HG03139 (cell line): Measurements from ENCODE around the gene LSM14A.
A peak's percentile ranks its signal among the peaks of the same experiment; 100 is the strongest.
"Not testable (repeated sequence)": the region's sequence is repeated elsewhere in the genome, so short reads cannot be mapped to it uniquely, and the experiment has no call there.

Source experiments
- ATAC-seq: cut with Tn5 transposase; IDR thresholded peaks from one replicate; pipeline ENCODE4 v1.9.1; 2021; ENCODE audit not compliant: unreplicated experiment

The LSM14A gene

GRCh38 chr19:34158966-34159365 is 13.3 kb upstream of the LSM14A start:
- ATAC-seq, result not testable (repeated sequence)

GRCh38 chr19:34159541-34159940 is 12.8 kb upstream of the LSM14A start:
- ATAC-seq, result not testable (repeated sequence)

GRCh38 chr19:34161902-34162301 is 10.4 kb upstream of the LSM14A start:
- not testable (repeated sequence) for ATAC-seq

- no peak for ATAC-seq
These were observed 7.0 kb upstream of the LSM14A start for GRCh38 chr19:34165295-34165738.

- ATAC-seq, result not testable (repeated sequence)
These were observed 2.7 kb upstream of the LSM14A start for GRCh38 chr19:34169475-34170199.

- ATAC-seq, result peak; percentile 19
These were observed 796 bp upstream of the LSM14A start for GRCh38 chr19:34171539-34171876.

- peak; percentile 17 for ATAC-seq
These were observed 423 bp downstream of the LSM14A start for GRCh38 chr19:34172661-34173192.

GRCh38 chr19:34173193-34173956 is 1.1 kb downstream of the LSM14A start:
- no peak for ATAC-seq

GRCh38 chr19:34175173-34175572 is 2.9 kb downstream of the LSM14A start:
- ATAC-seq, result not testable (repeated sequence)

- no peak for ATAC-seq
These were observed 4.3 kb downstream of the LSM14A start for GRCh38 chr19:34176581-34176980.

GRCh38 chr19:34178274-34178610 is 5.9 kb downstream of the LSM14A start:
- no peak for ATAC-seq

- ATAC-seq, result no peak
These were observed 6.8 kb downstream of the LSM14A start for GRCh38 chr19:34179066-34179465.

GRCh38 chr19:34180273-34180672 is 8.0 kb downstream of the LSM14A start:
- ATAC-seq, result no peak

GRCh38 chr19:34180709-34181108 is 8.4 kb downstream of the LSM14A start:
- ATAC-seq, result no peak

- no peak for ATAC-seq
These were observed 9.0 kb downstream of the LSM14A start for GRCh38 chr19:34181111-34181864.

- no peak for ATAC-seq
These were observed 9.8 kb downstream of the LSM14A start for GRCh38 chr19:34182125-34182524.

GRCh38 chr19:34184880-34185491 is 12.7 kb downstream of the LSM14A start:
- ATAC-seq, result no peak

GRCh38 chr19:34186205-34186604 is 13.9 kb downstream of the LSM14A start:
- ATAC-seq, result no peak

GRCh38 chr19:34187011-34187410 is 14.7 kb downstream of the LSM14A start:
- ATAC-seq, result no peak

- ATAC-seq, result no peak
These were observed 16.1 kb downstream of the LSM14A start for GRCh38 chr19:34188408-34188807.
